Hematopoietic multipotent progenitor cell treated with erythropoietin and hydrocortisone succinate and interleukin-3 and kit ligand, for 6 days (in vitro differentiated cells): ENCODE measurements around the gene SQSTM1.

Experiments used
- DNase-seq: peaks from one replicate; pipeline ENCODE4 v3.0.0-alpha.2; 2015

SQSTM1 gene

DNA sequence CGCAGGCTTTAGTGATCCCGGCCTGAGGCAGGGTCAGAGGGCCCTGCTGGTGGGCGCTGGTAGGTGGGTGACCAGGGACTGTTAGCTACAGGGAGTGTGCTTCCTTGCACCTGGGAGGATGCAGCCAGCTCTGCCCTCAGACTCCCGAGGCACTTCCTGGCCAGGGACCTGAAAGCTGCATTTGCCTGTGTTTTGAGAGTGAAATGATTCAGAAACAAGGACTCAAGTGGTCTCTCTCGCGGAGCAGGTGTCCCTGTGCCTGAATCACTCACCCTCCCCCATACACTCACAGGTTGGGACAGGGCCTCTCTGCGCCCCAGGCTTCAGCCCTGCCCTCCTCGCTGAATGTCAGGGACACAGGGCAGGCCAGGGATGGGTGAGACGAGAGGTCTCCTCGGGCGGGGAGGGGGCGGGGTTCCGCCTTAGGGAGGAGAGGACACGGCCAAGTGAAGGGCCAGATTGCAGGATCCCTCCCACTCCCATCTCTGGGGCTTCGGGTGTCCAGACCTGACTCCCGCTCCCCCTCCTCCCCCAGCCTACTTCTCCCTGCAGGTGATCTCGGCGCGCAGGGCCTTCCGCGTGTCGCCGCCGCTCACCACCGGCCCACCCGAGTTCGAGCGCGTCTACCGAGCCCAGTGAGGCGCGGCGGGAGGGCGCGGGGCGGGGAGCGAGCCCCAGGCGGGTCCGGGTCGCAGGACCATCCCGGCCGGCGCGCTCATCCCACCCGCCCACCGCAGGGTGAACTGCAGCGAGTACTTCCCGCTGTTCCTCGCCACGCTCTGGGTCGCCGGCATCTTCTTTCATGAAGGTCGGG is 25.4 kb upstream of the SQSTM1 start:
- no peak for DNase-seq

DNA sequence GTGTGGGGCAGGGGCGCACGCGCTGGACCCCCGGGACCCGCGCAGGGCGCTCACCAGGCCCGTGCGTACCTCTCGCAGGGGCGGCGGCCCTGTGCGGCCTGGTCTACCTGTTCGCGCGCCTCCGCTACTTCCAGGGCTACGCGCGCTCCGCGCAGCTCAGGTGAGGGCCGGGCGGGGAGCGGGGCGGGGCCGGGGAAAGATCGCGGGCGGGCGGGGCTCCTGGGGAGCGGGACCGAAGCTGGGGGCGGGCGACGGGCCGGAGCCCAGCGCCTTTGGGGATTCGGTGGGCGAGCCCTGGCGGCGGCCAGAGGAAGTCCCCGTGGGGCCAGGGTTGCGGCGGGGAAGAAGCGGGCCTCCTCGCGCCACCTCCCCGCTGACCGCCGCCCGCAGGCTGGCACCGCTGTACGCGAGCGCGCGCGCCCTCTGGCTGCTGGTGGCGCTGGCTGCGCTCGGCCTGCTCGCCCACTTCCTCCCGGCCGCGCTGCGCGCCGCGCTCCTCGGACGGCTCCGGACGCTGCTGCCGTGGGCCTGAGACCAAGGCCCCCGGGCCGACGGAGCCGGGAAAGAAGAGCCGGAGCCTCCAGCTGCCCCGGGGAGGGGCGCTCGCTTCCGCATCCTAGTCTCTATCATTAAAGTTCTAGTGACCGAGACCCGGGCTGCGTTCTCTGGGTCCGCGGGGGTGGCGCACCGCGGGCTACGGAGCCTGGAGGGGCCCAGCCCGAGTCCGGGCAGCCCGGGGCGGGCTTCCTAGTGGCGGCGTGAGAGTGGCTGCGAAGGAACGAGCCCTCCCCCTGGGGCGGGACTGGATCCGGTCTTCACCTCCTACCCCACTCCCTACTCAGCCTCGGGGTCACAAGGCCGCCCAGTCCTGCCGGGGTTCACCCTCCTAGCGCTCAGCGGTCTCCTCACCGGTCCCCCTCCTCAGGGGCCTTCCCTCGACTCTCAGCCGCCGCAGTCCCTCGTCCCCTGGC is 24.6 kb upstream of the SQSTM1 start:
- peak; percentile 89 for DNase-seq

DNA sequence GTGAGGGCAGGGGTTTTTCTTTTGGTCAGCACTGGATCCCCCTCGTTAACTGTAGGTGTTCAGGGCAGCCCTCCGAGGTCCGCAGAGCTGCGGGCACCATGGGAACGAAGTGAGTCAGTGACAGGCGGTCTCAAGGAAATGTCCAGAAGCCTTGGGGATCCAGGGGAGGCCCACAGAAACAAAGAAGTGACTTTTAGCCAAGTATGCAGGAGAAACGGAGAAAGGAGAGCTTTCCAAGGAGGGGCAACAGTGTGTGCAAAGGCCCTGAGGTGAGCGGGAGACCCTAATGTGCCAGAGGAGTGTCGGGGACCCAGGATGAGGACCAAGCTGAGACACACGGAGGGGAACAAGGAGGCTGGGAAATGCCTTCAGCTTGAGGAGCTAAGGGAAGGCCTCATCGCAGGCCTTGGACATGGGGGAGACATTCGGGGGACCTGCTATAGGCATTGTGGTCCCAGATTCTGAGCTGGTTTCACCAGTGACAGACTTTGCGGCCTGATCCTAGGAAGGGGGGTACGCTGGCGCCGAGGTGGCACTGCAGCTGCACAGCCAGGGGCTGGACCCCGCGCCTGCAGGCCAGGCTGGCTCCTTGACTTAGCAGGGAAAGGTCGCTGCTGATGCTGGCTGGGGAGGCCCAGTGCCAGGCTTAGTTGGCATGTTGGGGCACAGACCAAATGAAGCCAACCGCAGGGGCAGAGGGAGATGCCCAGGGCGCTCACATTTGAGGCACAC is 23.7 kb upstream of the SQSTM1 start:
- DNase-seq: no peak

- no peak for DNase-seq
These were observed 23.0 kb upstream of the SQSTM1 start for GRCh38 chr5:179797741-179798140.

DNA sequence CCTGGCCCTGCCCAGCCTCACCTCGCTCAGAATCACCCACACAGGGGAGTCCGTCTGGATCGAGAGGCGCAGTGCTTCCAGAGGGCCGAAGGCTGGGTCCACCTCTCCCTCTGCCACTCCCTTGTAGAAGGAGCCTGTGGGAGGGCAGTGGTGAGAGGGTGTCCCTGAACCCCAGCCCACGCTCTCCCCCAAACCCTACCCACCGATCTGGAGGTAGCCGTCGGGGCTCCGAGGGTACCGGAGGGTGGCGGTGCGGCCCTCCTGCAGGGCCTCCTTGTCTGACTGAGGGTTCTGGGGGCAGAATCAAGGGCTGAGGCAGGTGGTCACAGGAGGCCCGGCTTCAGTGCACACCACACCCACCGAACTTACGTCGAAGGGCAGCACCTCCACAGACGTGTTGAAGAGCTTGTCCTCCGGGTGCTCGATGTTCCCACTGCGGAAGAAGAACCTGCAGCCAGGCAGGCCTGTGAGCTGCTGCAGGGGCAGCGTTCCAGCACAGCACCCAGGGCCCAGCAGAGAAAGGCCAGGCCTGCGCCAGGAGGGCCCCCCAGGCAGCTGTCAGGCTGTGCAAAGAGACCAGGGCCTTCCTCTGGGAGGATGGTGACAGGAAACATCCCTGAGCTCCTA is 22.4 kb upstream of the SQSTM1 start:
- DNase-seq: no peak

DNA sequence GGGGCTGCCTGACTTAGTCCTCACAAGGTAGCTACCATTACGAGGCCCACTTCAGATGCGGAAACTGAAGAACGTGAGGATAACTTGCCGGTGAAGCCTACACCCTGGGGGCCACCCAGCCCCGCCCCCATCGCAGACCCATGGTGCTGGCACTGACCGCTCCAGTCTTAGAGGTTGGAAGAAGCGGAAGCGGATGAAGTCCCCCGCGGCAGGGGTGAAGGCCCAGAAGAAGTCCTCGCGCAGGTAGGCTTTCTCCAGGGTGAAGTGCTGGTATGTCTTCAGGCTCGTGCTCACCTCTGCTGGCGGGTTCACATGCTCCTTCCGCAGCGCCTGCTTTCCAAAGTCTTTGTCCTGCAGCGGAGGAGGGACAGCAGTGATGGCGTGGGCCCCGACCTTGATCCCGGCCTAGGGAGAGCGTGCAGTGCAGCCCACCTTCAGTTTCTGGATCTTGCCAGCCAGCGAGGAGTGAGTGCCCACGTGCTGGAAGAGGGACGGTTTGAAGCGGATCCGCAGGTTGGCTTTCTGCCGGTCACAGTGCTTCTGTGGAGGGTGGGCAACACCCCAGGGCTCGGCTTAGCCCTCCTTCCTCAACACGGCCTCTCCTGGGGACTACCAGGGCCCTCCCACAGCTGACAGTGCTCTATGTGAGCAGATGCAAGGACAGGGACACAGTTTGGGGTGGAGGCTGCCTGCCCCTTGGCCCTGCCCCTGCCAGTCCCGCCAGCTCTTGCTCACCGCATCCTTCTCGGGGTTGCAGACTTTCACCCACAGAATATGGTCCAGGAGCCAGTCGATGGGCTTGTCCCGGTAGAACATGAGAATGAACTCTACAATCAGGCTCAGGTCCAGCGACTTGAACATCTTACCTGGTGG is 21.7 kb upstream of the SQSTM1 start:
- DNase-seq: no peak

DNA sequence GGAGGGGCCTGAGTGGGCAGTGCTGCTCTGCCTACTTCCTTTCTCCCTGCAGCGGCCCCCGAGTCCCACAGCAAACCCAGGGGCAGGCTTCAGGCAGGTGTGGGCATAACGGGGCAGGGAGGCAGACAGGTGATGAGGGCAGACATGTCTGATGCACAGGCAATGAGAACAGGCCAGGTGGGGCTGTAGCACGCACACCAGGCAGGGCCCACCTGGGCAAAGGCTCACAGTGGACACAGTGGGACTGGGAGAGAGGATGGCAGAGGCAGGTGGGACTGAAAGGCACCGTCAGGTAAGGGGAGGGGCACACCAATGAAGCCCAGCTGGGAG is 21.1 kb upstream of the SQSTM1 start:
- no peak for DNase-seq

- DNase-seq: no peak
These were observed 20.5 kb upstream of the SQSTM1 start for GRCh38 chr5:179800071-179800695.

DNA sequence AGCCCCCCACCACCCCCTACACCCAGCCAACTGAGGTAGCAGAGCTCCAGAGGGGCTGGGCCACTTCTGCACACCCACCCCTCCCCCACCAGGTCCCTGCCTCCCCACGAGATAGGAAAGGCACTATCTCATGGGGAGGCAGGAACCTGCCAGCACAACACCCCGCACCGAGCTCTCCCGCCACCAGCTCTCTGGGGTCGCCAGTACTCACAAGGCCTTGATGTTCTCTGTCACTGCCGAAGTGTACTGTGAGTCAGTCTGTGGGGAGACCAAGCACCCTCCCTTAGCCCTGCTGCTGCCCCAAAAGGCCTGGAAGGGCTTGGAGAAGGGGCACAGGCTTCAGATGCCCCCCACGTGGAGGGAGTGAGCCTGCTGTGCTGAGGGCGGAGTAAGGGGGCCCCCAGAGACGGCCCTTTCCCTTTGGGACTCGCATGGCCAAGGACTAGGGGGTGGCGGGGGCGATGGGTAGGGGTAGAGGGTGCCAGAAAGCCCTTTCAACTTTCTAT is 20.0 kb upstream of the SQSTM1 start:
- peak; percentile 69 for DNase-seq

DNA sequence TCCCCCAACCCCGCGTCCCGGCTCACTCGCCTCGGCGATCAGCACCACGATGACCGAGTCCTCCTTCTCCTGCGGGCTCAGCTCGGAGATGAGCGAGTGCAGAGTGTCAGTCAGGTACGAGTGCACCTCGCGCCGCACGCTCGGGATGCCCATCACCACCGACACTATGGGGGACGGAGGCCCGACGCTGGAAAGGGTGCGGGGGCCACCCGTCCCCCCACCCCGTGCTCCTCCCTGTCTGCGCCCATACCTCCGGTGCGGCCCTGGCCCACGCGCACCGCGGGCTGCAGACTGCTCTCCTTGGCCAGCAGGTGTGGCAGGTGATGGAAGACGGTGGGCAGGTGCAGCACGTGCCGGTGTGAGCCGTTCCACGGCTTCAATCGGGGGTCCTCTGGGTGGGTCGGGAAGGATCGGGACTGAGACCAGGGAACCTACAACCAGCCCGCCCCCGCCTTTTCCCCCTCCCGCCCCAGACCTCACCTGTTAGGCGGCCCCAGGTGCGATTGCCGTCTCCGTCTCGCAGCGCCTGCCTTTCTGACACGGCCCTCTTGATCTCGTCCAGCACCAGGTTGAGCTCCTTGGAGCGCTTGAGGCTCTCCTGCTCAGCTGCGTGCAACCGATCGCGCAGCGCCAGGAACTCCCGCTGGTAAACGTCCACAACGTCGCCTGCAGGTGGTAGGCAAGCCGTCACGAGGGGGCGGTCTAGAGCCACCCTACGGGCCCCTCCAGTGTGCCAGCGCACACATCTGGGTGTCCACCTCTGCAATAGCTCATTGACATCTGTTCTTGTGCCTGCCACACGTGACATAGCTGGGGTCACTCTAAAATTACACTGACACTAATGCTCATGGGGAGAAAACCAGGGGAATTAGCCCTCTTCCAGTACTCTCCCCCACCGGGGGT is 19.1 kb upstream of the SQSTM1 start:
- DNase-seq: peak; percentile 92

GRCh38 chr5:179802207-179802883 is 18.4 kb upstream of the SQSTM1 start:
- DNase-seq: no peak

DNA sequence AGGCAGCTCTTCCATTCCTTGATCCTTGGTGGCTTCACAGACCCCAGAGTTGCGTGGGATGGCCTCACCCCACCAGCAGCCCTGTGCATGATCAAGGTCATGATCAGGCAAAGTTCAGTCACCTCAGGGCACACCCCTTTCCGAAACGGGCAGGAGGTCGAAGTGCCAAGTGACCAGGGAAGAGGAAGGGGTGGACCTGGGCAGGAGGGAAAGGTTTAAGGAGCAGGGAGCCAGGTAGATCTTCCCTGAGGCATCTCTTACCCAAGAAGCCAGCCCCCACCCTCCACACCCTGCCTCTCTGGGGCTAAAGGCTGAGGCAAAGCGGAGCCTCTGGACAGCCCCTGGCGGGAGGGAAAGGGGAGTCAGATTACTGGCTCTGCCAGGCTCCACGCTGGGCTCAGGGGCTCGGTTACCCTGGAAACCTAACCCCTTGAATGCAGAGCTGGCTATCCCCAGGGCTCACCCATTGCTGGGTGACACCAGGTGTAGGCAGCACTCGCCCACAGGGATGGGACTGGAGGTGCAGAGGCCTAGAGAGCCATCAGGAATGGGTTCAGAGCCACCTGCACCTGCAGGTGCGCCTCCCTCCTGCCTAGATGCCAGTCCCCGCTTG is 17.6 kb upstream of the SQSTM1 start:
- DNase-seq: no peak

GRCh38 chr5:179803651-179804554 is 16.8 kb upstream of the SQSTM1 start:
- DNase-seq: peak; percentile 92

DNA sequence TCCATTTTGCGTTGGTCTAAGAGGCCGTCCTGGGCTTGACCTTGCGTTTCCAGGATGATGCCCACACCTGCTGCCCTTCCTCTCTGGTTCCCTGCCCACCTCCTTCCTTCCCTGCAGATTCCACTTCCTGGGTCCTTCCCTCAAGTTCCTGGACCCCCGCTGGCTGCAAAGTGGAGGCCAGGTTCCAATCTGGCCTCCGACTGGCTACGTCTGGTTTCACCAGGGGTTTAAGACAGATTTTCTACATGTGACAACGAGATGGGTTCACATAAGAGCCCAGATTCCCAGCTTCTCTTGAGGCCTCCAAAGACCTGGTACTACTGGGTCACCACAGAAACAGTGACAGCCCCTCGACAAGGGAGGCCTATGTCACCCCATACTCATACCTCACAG is 16.2 kb upstream of the SQSTM1 start:
- no peak for DNase-seq

- DNase-seq: peak; percentile 61
These were observed 15.6 kb upstream of the SQSTM1 start for GRCh38 chr5:179805070-179805528.

DNA sequence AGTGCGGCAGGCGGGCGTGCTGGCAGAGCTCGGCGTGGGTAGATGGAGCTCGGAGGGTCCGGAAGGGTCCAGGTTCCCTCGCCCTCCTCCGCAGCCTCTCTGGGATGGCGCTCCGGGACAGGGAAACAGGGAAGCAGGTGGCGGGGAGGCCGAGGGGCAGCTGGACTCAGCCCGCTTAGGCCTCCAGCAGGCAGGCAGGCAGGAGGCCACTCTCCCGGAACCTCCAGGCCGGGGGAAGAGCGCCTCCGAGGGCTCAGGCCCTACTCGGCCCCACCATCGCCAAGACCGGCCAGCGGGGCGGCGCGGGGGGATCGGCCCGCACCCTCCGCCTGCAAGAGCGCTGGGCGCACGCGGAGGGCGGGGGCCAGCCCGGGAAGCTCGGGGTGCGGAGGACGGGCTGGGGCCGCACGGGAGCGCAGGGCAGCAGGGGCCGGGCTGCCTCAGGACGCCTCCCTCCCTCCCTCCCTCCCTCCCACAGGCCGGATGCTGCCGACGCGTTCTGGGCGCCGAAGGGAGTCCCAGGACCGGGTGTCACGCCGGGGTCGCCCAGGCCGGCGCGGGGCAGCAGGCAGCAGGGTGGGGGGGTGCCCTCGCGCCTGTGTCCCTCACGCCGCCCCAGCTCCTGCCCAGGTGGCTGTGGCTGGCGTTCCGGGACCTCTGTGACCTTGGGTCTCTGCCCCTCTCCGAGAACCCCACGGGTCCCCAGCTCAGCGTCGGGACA is 15.0 kb upstream of the SQSTM1 start:
- DNase-seq: peak; percentile 63
